Measurements from ENCODE around the gene GP9.

Gene GP9

GRCh38 chr3:129030611-129031010 is 30.0 kb upstream of the GP9 start:
- no peak for DNase-seq

DNA sequence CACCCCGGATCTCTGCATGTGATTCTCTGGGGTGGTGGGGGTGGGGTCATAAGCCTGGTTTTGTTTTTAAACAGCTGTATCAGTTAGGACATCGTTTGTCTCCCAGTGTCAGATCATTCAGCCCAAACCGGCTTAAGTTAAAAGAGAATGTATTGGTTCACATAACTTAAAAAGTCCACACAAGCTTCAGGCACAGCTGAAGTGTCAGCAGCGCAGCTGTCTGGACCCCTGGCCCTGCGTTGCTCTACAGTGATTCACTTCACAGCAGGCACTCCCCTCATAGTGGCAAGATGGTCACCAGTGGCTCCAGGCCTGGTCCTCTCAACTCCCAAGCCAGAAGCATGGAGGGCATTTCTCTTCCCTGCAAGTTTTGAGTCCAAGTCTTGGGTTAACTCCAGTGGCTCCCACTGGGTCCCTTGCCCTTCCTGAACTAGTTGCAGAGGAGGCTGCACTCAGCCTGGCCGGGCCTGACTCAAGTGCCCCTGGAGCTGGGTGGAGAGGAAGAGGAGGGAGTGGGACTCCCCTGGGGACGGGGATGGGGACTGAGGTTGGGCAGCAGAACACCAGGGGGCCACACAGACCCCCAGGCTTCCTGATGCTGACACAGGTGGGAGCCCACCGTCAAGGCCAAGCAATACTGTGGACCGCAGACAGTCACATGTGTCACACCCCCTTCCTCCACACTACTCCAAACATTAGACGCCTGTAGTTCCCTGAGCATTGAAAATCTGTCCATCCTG is 28.9 kb upstream of the GP9 start:
- DNase-seq = no peak

- DNase-seq = no peak
Measured at GRCh38 chr3:129032716-129033115, 27.9 kb upstream of the GP9 start.

GRCh38 chr3:129033151-129033550 is 27.4 kb upstream of the GP9 start:
- DNase-seq = no peak

DNA sequence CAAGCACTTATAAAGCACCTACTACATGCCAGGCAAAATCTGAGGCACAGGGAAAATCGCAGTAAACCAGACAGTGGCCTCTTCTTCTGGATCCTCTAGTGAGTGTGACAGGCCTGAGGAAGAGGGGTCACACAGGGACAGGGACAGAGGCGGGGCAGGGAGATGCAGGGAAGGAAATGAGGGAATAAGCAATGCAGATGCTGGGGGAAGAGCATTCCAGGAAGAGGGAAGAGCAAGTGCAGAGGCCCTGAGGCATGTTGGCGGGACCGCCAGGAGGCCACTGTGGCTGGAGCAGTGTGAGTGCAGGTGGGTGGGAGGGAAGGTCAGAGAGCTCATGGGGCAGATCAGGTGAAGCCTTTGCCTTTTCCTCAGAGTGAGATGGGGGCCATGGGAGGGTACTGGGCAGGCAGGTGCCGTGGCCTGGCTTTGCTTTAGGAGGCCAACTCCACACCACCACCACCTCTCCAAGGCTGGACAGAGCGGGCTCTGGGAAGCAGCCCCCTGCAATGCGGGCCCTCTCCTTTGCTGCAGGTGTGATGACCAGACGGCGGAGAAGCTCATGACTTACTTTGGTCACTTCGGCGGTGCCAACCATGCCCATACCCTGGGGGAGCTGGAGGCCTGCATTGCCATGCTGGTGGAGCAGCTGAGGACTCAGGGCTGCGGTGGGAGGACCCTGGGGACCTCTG is 26.8 kb upstream of the GP9 start:
- DNase-seq = no peak

DNA sequence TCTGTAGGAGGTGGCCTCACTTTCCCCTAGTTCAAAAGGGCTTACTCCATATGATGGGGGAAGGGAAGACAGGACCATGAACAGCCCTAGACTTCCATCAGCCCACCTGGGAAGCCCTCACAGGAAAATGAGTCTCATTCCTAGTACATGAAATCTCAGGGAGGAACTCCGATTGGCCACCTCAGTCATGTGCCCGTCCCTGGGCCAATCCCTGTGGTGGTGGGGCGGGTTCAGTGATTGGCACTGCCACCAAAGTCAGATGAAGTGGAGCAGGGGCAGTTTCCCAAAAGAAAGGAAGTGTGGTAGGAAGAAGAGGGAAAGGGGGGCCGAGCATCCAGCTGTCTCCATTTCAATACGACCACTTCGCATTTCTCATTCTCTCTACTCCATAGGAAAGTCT is 25.9 kb upstream of the GP9 start:
- no peak for DNase-seq

DNA sequence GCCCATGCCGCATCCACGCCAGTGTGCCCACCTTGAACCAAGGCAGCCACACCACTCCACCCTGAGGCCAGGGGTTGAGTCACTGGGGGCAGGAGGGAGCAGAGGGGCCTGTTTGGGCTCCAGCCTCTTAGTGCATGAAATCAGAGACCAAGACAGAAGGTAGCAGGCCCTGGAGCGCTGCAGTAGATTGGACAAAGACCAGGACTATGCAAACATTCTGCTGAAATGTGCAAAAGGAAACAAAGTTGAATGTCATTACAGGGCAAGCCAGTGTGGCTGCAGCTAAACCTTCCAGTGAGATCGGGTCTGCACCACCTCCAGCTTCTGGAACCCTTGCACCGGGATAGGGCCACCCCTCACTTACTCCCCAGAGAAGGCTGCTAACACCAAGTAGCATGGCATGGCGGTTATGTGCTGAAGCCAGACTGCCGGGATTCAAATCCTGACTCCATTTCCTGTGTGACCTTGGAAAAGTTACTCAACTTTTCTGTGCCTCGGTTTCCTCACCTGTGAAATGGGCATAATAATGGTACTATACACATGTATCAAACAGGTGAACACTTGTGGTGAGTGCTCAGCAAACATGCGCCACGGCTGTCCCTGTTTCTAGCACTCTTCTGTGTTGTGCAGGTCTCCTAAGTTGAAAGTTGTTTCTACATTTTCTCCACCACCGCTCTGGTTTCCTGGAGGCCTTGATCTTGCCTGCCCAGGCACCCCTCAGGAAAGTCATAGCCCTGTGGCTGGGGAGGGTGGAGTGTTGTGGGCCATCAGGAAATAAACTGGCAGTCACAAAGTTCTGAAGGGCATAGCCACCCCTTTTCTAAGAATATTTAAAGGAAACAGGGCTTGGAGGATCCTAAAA is 25.0 kb upstream of the GP9 start:
- DNase-seq = no peak

DNA sequence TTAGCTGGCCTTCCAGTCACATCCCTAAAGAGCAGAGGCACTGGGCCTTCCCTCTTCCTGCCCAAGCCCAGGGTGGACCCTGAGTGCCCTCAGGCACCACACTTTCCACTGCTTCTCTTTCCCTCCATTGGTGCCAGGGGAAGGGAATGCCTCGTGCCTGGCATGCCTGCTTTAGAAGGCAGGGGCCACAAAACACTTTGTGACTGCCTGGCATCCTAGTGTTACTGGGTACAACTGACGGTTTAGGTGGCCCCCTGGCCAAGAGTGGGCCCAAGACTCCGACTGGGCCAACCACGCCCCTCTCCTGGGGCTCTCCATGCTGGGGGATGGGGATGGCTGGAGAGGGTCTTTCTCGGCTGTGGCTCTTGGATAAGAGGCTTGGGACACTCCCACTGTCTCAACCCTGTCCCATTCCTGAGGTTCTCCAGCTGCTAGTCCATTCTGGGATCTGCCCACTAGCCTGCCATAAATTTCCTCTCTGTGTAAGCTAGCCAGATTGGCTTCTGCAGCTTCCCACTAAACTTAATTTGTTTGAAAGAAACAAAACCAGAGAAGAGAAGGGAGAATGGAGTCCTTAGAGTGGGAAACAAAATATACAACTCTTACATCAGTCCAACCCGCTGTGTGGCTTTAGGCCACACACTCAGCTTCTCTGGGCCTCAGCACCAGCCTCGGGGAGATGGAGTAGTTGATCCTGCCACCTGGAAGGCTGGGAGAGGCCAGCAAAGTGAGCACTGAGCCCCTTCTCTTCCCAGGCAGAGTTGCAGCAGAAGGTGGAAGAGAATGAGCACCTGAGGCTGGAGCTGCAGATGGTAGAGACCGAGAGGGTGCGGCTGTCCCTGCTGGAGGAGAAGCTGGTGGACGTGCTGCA is 24.1 kb upstream of the GP9 start:
- DNase-seq = no peak

GRCh38 chr3:129037093-129037419 is 23.5 kb upstream of the GP9 start:
- no peak for DNase-seq

DNA sequence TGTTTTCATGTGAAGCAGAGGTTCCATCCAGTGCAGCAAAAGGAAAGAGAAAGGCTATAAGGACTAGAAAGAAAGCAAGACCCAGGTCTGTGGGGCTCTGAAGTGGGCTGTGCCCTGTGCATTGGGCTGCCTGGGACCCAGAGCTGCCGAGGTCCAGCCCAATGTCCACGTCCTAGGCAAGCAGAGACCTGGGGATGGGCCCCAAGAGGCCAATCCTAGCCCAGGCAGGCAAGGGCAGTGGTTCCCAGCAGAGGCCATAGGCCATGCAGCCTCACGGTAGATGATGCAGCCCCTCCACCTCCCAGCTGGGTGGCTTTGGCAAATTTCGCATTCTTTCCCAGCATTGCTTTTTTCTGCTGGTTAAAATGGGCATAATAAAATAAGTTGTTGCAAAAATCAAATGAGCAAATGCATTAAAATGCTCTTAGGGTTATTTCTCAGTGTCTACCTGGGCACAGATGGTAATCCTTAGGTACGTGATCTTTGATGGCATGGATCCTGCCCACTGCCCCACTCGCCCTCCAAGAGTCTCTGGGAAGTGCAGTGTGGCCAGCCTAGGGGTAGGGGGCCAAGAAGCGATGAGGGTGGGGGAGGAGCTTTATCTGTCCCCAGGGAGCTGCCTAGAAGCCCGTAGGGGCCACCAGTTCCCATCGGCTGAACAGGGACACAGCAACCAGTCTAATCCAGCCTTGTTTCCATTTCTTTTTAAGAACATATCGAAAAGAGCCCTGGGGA is 22.3 kb upstream of the GP9 start:
- DNase-seq = no peak

- DNase-seq = no peak
Measured at GRCh38 chr3:129039271-129040038, 21.1 kb upstream of the GP9 start.

DNA sequence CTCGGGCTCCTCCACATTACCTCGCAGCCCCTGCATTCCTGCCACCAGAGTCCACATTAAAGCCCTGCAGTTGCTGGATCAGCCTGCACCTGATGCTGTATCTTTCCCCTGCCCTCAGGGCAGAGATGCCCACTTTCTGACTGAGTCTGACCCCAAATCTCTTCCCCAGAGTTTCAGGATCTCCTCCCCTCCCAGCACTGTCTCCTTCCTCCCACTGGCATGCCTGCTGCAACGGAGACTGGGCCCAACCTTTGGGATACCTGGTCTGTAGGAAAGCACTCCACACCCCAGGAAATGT is 20.6 kb upstream of the GP9 start:
- DNase-seq = no peak

GRCh38 chr3:129040579-129041300 is 19.8 kb upstream of the GP9 start:
- DNase-seq = no peak

- DNase-seq = no peak
Measured at GRCh38 chr3:129045675-129046036, 14.9 kb upstream of the GP9 start.

DNA sequence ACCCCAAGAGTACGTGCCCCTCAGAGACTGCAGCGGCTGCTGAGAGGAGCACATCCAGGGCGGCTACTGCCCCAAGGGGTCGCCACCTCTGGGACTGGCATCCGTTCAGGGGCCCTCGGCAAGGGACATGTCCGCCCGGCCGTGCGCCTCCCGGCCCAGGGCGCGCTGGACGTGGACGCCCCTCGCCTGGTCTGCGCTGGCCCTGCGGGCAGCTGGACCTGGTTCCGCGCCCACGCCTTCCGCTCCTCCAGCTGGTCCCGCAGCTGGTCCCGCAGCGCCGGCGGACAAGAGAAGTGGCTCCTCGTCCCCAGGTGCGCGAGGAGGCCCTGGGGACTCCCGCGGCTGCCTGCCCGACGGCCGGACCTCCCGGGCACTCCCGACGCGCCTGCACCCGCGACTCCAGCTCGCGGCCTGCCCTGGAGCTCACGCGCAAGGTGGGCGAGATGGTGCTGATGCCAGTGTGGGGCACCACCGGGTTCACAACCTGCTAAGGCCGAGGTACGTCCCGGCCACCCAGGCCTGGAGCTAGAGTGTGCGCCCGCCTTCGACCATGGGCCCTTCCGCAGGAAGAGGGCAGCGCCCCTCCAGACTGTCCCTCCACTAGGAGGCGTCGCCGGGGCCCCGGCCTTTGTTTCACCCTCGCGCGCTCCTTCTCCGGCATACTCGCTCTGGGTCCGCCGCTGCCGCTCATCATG is 14.4 kb upstream of the GP9 start:
- DNase-seq = no peak

DNA sequence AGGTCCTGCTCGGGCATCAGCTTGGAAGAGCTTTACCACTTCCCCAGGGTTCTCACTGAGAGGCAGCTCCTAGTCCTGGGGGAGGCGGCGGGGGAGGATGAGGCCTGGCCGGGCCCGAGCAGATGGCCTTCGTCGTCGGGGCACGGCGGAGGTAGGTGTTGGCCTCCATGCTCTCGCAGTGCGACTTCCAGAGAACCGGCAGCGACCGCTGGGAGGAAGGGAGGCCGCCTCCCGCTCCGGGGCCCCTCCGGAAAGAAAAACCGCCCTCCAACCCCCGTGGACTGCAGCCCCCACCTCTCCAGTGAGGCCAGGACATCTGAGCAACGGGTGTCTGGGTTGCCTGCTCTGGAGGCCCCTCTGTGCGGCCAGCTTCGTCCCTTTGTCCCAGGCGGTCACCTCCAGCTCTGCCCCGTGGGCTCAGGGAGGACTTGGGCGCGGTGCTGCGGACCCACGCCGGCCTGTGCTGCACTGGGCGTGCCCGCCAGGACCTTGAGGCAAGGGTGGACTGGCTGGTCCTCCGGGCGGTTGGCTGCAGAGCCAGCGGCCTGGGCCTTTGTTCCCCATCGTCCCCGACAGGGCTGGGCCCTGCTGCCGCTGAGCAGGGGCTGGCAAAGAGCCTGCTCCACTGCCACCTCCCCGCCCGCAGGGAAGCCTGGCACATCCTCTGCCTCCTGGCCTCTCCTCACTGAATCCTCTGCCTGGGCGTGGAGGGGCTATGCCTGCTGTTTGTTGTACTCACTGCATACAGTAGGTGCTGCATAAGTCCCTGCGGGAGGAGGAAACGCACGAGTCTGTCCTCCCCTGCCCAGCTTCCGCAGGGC is 13.6 kb upstream of the GP9 start:
- DNase-seq = no peak

DNA sequence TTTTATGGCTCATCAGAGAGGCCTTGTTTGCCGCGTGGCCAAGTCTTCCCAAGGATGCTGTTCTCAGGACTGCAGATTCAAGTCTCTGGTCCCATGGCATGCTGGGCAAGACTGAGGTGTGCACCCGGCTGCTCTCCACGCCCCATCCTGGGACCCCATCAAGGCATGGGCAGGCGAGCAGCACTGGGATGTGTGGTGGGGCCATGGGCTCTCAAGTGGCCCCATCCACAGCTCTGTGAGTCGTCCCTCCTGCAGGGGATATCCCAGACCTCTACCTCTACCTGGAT is 13.1 kb upstream of the GP9 start:
- no peak for DNase-seq

DNA sequence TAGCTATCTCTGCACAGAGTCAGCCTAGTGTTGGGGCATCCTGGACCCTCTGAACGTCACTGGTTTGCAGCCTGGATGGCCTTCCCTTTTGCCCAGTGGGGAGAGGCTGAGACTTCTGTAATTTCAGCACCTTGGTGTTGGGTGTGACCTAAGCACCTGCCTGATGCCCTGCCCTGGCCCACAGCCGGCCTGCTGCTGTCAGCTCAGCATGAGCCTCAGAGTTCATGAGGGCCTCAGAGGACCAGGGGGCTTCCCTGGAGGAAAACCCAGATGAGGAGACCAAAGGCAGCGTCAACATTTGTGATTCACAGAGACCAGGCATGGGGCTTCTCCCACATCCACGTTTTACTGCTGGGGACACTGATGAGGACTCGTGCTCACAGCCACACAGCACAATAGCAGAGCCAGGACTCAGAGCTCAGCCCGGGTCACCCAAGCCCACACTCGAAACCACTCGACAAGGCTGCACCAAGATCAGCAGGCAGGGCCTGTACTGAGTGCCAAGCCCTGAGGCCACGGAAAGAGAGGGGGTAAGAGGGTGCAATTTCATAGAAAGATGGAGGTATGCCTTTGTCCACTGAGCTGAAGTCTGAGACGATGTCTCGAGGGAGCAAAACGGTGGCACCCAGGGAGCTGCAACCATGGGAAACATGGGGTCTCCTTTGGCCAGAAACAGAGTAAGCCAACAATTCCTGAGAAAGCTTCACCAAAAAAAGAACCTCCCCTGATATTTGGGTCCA is 9.9 kb upstream of the GP9 start:
- DNase-seq = no peak

- DNase-seq = no peak
Measured at GRCh38 chr3:129051871-129052340, 8.7 kb upstream of the GP9 start.
